Peyer's patch (tissue), 4 donors: ENCODE measurements around the gene GRIA3. TPM values are rescaled to one million over a fixed set of nuclear protein-coding genes. Genes with fewer than 3 reads are reported as not detected.

ENCODE experiments used
- DNase-seq, 3 donors: peaks; one replicate each; pipeline ENCODE4 v3.0.0-alpha.2; 2017 to 2019
- H3K27ac ChIP-seq, 4 donors: fragments of 200-600 bp; sonication (generic); one replicate each; pipeline ENCODE4 v1.5.1; 2016 to 2019
- H3K27me3 ChIP-seq, 2 donors: fragments of 200-600 bp; sonication (generic); one replicate each; pipeline ENCODE4 v1.5.1; 2019
- H3K36me3 ChIP-seq, 3 donors: fragments of 200-600 bp; sonication (generic); one replicate each; pipeline ENCODE4 v1.5.1; 2016 to 2019
- H3K4me1 ChIP-seq, 4 donors: fragments of 200-600 bp; sonication (generic); one replicate each; pipeline ENCODE4 v1.5.1; 2016 to 2019
- H3K4me3 ChIP-seq, 4 donors: fragments of 200-600 bp; sonication (generic); 1 replicate in 3 of 4; 2 replicates in 1 of 4; pipeline ENCODE4 v1.5.1; 2016 to 2019; ENCODE audit warnings: mild to moderate bottlenecking in 1 of 4
- H3K9me3 ChIP-seq, 4 donors: fragments of 200-600 bp; sonication (generic); one replicate each; pipeline ENCODE4 v1.5.1; 2016 to 2019; ENCODE audit warnings: mild to moderate bottlenecking in 1 of 4
- CTCF ChIP-seq, 6 experiments: fragments of 450-650 bp in 4 of 6; fragments of 200-600 bp in 2 of 6; sonication (generic) in 1 of 6; IDR thresholded peaks; one replicate each; pipeline ENCODE4 v1.5.1; 2017 to 2019; ENCODE audit warnings: antibody characterized with exemption in 6 of 6, mild to moderate bottlenecking in 3 of 6, moderate library complexity in 1 of 6
- POLR2A ChIP-seq, 2 donors: fragments of 450-650 bp; IDR thresholded peaks; one replicate each; pipeline ENCODE4 v1.5.1; 2017; ENCODE audit warnings: antibody characterized with exemption in 2 of 2, mild to moderate bottlenecking in 2 of 2, moderate library complexity in 2 of 2
- total RNA-seq, 4 donors: library from RNA; depleted of rRNA; stranded (reverse); fragments of >200 nt; gene quantifications; one replicate each; pipeline ENCODE4 v1.1.0, GENCODE V29; 2016

Gene GRIA3
- total RNA-seq, 4 donors from 2014 or later, result 0.47 to 12.4 TPM; not detected in 2

- no peaks in the 10 kb centered on the region for H3K4me1 ChIP-seq
- no peaks in the 10 kb centered on the region for H3K36me3 ChIP-seq
- no peak for DNase-seq
- no peaks in the 10 kb centered on the region for H3K27me3 ChIP-seq
- H3K9me3 ChIP-seq, result no peaks in the 10 kb centered on the region
- H3K27ac ChIP-seq, result no peak overlapping the region
- H3K4me3 ChIP-seq, result no peak overlapping the region
- TF ChIP-seq CTCF (IDR thresholded peaks at IDR 0.05), result no peak
- no peak for TF ChIP-seq POLR2A (IDR thresholded peaks at IDR 0.05)
Observed at GRCh38 chrX:123215397-123216089, 31.5 kb downstream of the GRIA3 start.

GRCh38 chrX:123217077-123217476 is 33.0 kb downstream of the GRIA3 start:
- TF ChIP-seq POLR2A (IDR thresholded peaks at IDR 0.05), result no peak
- no peak for TF ChIP-seq CTCF (IDR thresholded peaks at IDR 0.05)
- Histone ChIP-seq H3K4me1 (no peaks in the 10 kb centered on the region), H3K27me3 (no peaks in the 10 kb centered on the region), H3K36me3 (no peaks in the 10 kb centered on the region), H3K4me3 (no peak overlapping the region), H3K27ac (no peak overlapping the region), H3K9me3 (no peaks in the 10 kb centered on the region)
- DNase-seq, result no peak

GRCh38 chrX:123217728-123218127 is 33.6 kb downstream of the GRIA3 start:
- H3K4me3 ChIP-seq, result no peak overlapping the region
- DNase-seq, result no peak
- H3K9me3 ChIP-seq, result no peaks in the 10 kb centered on the region
- H3K36me3 ChIP-seq, result no peaks in the 10 kb centered on the region
- no peaks in the 10 kb centered on the region for H3K27me3 ChIP-seq
- TF ChIP-seq CTCF (IDR thresholded peaks at IDR 0.05) (no peak), POLR2A (IDR thresholded peaks at IDR 0.05) (no peak)
- no peak overlapping the region for H3K27ac ChIP-seq
- no peaks in the 10 kb centered on the region for H3K4me1 ChIP-seq

- TF ChIP-seq CTCF (IDR thresholded peaks at IDR 0.05), result no peak
- no peak for TF ChIP-seq POLR2A (IDR thresholded peaks at IDR 0.05)
- Histone ChIP-seq H3K36me3 (no peaks in the 10 kb centered on the region), H3K4me1 (no peaks in the 10 kb centered on the region), H3K27ac (no peak overlapping the region), H3K4me3 (no peak overlapping the region), H3K27me3 (no peaks in the 10 kb centered on the region), H3K9me3 (no peaks in the 10 kb centered on the region)
- DNase-seq, result no peak
Observed at GRCh38 chrX:123219916-123220315, 35.8 kb downstream of the GRIA3 start.

- H3K27me3 ChIP-seq, result no peaks in the 10 kb centered on the region
- no peak overlapping the region for H3K4me3 ChIP-seq
- no peak overlapping the region for H3K27ac ChIP-seq
- DNase-seq, result no peak
- TF ChIP-seq POLR2A (IDR thresholded peaks at IDR 0.05) (no peak), CTCF (IDR thresholded peaks at IDR 0.05) (no peak)
- H3K9me3 ChIP-seq, result no peaks in the 10 kb centered on the region
- H3K36me3 ChIP-seq, result no peaks in the 10 kb centered on the region
- H3K4me1 ChIP-seq, result no peaks in the 10 kb centered on the region
Observed at GRCh38 chrX:123222920-123223319, 38.8 kb downstream of the GRIA3 start.

- Histone ChIP-seq H3K4me3 (no peak overlapping the region), H3K36me3 (no peaks in the 10 kb centered on the region), H3K4me1 (no peaks in the 10 kb centered on the region), H3K27ac (no peak overlapping the region), H3K9me3 (no peaks in the 10 kb centered on the region), H3K27me3 (no peaks in the 10 kb centered on the region)
- no peak for DNase-seq
- no peak for TF ChIP-seq CTCF (IDR thresholded peaks at IDR 0.05)
- TF ChIP-seq POLR2A (IDR thresholded peaks at IDR 0.05), result no peak
Observed at GRCh38 chrX:123223409-123223808, 39.3 kb downstream of the GRIA3 start.
